Endodermal cell (in vitro differentiated cells): ENCODE results near the gene SLC17A8. TPM values are rescaled to one million over a fixed set of nuclear protein-coding genes. Genes with fewer than 3 reads are reported as not detected.

Experiments
- DNase-seq: peaks from one replicate; pipeline ENCODE4 v3.0.0-alpha.2; 2017
- H3K27ac ChIP-seq: 2 replicates; pipeline ENCODE4 v1.5.1; 2013; ENCODE audit warnings: mild to moderate bottlenecking, low read depth, low read length, moderate library complexity
- H3K27me3 ChIP-seq: 2 replicates; pipeline ENCODE4 v1.6.1; 2013; ENCODE audit warnings: mild to moderate bottlenecking, low read length, moderate library complexity; ENCODE audit not compliant: insufficient read depth, control insufficient read depth, poor library complexity, severe bottlenecking
- H3K36me3 ChIP-seq: 2 replicates; pipeline ENCODE4 v1.7.0; 2013; ENCODE audit warnings: mild to moderate bottlenecking, low read length, moderate library complexity; ENCODE audit not compliant: control insufficient read depth, insufficient read depth
- H3K4me1 ChIP-seq: one replicate; pipeline ENCODE4 v1.7.0; 2013; ENCODE audit warnings: low read length; ENCODE audit not compliant: control insufficient read depth, insufficient read depth
- H3K4me3 ChIP-seq: 2 replicates; pipeline ENCODE4 v1.5.1; 2013; ENCODE audit warnings: mild to moderate bottlenecking, low read length, moderate library complexity
- H3K9ac ChIP-seq: 2 replicates; pipeline ENCODE4 v1.6.1; 2013; ENCODE audit warnings: mild to moderate bottlenecking, low read length, moderate library complexity; ENCODE audit not compliant: poor library complexity, severe bottlenecking; ENCODE audit errors: extremely low read depth
- H3K9me3 ChIP-seq: 2 replicates; pipeline ENCODE4 v1.6.1; 2013; ENCODE audit warnings: mild to moderate bottlenecking, low read length, moderate library complexity; ENCODE audit not compliant: control insufficient read depth
- H3K27ac Mint-ChIP-seq: 2 replicates; pipeline ENCODE4 v1.8.0; 2020; ENCODE audit warnings: mixed read lengths
- H3K27me3 Mint-ChIP-seq: 2 replicates; pipeline ENCODE4 v1.8.0; 2021; ENCODE audit warnings: mild to moderate bottlenecking, mixed read lengths; ENCODE audit not compliant: insufficient read depth
- H3K36me3 Mint-ChIP-seq: 2 replicates; pipeline ENCODE4 v1.8.0; 2020; ENCODE audit warnings: low read depth, mixed read lengths
- H3K4me1 Mint-ChIP-seq: 2 replicates; pipeline ENCODE4 v1.8.0; 2020; ENCODE audit warnings: mixed read lengths
- H3K4me3 Mint-ChIP-seq: 2 replicates; pipeline ENCODE4 v1.8.0; 2020; ENCODE audit warnings: mild to moderate bottlenecking, moderate library complexity, mixed read lengths
- H3K9me3 Mint-ChIP-seq: 2 replicates; pipeline ENCODE4 v1.8.0; 2020; ENCODE audit warnings: mild to moderate bottlenecking, mixed read lengths
- WGBS, 2 experiments: methylation state at CpG; one replicate each; pipeline versions ENCODE4 v1.1.5 to v1.1.7; 2013; ENCODE audit warnings: missing lambda C conversion rate in 2 of 2, mixed read lengths in 1 of 2; ENCODE audit not compliant: insufficient coverage in 1 of 2, insufficient read length in 1 of 2; 5-methylcytosine and 5-hydroxymethylcytosine counted together
- total RNA-seq, 2 donors: library from RNA; stranded (reverse); fragmentation: NEBNext Ultra II Directional in 1 of 2; extraction: Animal tissue kit (Norgen Biotek cat#: 25700) in 1 of 2; gene quantifications; 2 replicates in 1 of 2; 3 replicates in 1 of 2; pipeline ENCODE4 v1.2.1, GENCODE V29; 2021
- TF ChIP-seq, protein P1 (sequence below): fragments of 200-600 bp; sonication (generic); conservative IDR thresholded peaks from 2 replicates; pipeline ENCODE4 v1.5.0; 2021; ENCODE audit warnings: antibody characterized with exemption, mild to moderate bottlenecking

Gene SLC17A8
- total RNA-seq, 2 donors from 2014 or later: 0.40 TPM; not detected in 1

DNA sequence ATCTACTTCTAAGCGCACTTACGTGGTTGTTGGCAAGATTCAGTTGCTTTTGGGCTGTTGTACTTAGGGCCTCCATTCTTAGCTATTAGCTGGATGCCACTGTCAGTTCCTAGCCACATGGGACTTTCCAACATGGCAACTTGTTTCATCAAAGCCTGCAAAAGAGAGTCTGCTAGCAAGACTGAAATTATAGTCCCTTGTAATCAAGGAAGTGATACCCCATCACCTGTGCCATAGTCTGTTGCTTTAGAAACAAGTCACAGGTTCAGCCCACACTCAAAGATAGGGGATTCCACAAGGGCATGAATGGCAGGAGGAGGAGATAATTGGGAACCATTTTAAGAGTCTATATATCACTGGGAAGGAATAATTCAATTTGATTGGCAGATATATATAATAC, 27.1 kb upstream of the SLC17A8 start:
- no peaks in the 10 kb centered on the region for H3K9me3 ChIP-seq
- Mint-ChIP-seq H3K27me3 (no peaks in the 10 kb centered on the region), H3K27ac (no peak overlapping the region), H3K4me1 (no peaks in the 10 kb centered on the region), H3K4me3 (no peak overlapping the region), H3K9me3 (no peaks in the 10 kb centered on the region), H3K36me3 (peaks cover 40% of the 10 kb centered on the region)
- H3K36me3 ChIP-seq: peaks cover 85% of the 10 kb centered on the region
- TF ChIP-seq, protein P1, sequence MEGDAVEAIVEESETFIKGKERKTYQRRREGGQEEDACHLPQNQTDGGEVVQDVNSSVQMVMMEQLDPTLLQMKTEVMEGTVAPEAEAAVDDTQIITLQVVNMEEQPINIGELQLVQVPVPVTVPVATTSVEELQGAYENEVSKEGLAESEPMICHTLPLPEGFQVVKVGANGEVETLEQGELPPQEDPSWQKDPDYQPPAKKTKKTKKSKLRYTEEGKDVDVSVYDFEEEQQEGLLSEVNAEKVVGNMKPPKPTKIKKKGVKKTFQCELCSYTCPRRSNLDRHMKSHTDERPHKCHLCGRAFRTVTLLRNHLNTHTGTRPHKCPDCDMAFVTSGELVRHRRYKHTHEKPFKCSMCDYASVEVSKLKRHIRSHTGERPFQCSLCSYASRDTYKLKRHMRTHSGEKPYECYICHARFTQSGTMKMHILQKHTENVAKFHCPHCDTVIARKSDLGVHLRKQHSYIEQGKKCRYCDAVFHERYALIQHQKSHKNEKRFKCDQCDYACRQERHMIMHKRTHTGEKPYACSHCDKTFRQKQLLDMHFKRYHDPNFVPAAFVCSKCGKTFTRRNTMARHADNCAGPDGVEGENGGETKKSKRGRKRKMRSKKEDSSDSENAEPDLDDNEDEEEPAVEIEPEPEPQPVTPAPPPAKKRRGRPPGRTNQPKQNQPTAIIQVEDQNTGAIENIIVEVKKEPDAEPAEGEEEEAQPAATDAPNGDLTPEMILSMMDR: no peak
- no peak overlapping the region for H3K4me3 ChIP-seq
- no peak overlapping the region for H3K9ac ChIP-seq
- no peak overlapping the region for H3K27ac ChIP-seq
- 90 to 100% methylated on average over 1 to 2 of the region's 2 CpGs for WGBS, 2 experiments
- H3K27me3 ChIP-seq: no peaks in the 10 kb centered on the region
- DNase-seq: no peak
- H3K4me1 ChIP-seq: no peaks in the 10 kb centered on the region

DNA sequence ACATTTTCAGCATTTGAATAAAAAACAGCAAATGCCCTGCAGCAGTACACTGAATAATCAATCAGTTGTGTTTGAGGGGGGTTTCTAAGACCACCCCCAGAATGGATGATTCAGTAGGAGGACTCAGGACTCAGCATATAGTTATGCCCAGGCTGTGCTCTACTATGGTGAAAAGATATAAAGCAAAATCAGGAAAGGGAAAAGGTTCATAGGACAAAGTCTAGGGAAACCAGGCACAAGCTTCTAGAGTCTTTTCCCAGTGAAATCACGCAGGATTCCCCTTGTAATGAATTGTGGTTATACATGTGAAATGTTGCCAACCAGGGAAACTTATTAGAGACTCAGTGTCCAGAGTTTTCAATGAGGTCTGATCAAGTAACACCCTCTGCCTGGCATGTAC, 25.0 kb upstream of the SLC17A8 start:
- Mint-ChIP-seq H3K9me3 (no peaks in the 10 kb centered on the region), H3K27me3 (no peaks in the 10 kb centered on the region), H3K4me3 (no peak overlapping the region), H3K27ac (no peak overlapping the region), H3K36me3 (peaks cover 44% of the 10 kb centered on the region), H3K4me1 (no peaks in the 10 kb centered on the region)
- DNase-seq: no peak
- TF ChIP-seq, protein P1: no peak
- no peaks in the 10 kb centered on the region for H3K4me1 ChIP-seq
- no peak overlapping the region for H3K27ac ChIP-seq
- no peak overlapping the region for H3K9ac ChIP-seq
- WGBS, 2 experiments: 89 to 100% methylated on average over 1 of the region's 1 CpG
- H3K4me3 ChIP-seq: no peak overlapping the region
- no peaks in the 10 kb centered on the region for H3K9me3 ChIP-seq
- H3K27me3 ChIP-seq: no peaks in the 10 kb centered on the region
- H3K36me3 ChIP-seq: peaks cover 90% of the 10 kb centered on the region

DNA sequence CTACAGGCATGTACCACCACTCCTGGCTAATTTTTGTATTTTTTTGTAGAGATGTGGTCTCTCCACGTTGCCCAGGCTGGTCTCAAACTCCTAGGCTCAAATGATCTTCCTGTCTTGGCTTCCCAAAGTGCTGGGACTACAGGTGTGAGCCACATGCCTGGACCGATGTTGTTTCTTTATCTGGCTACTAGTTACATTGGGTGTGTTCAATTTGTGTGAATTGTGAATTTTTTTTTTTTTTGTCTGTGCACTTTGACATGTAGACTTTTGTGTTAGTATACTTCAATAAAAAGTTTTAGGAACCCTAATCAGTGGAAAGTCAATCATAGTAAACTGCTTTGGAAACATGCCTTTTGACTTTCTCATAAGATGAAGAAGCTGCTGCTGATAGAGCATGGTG, 24.0 kb upstream of the SLC17A8 start:
- H3K9ac ChIP-seq: no peak overlapping the region
- 93 to 100% methylated on average over 1 to 2 of the region's 2 CpGs for WGBS, 2 experiments
- H3K27me3 ChIP-seq: no peaks in the 10 kb centered on the region
- peaks cover 94% of the 10 kb centered on the region for H3K36me3 ChIP-seq
- Mint-ChIP-seq H3K27ac (no peak overlapping the region), H3K9me3 (no peaks in the 10 kb centered on the region), H3K4me1 (no peaks in the 10 kb centered on the region), H3K27me3 (no peaks in the 10 kb centered on the region), H3K4me3 (no peak overlapping the region), H3K36me3 (peaks cover 45% of the 10 kb centered on the region)
- H3K27ac ChIP-seq: no peak overlapping the region
- H3K9me3 ChIP-seq: no peaks in the 10 kb centered on the region
- TF ChIP-seq, protein P1: no peak
- H3K4me3 ChIP-seq: no peak overlapping the region
- DNase-seq: no peak
- H3K4me1 ChIP-seq: no peaks in the 10 kb centered on the region
